GM19324 (cell line): ENCODE results near the gene SH3RF2.
"Not testable (repeated sequence)": the region's sequence is repeated elsewhere in the genome, so short reads cannot be mapped to it uniquely, and the experiment has no call there.

Experiments used
- ATAC-seq: cut with Tn5 transposase; IDR thresholded peaks from one replicate; pipeline ENCODE4 v1.9.1; 2021; ENCODE audit warnings: mild to moderate bottlenecking, moderate library complexity; ENCODE audit not compliant: unreplicated experiment, low FRiP score

SH3RF2 gene

GRCh38 chr5:146070746-146071145 lies 134.4 kb downstream of the SH3RF2 start:
- ATAC-seq = no peak

GRCh38 chr5:146071171-146071570 lies 134.8 kb downstream of the SH3RF2 start:
- ATAC-seq = no peak

- no peak for ATAC-seq
These were observed 136.2 kb downstream of the SH3RF2 start for GRCh38 chr5:146072595-146072994.

- no peak for ATAC-seq
These were observed 137.0 kb downstream of the SH3RF2 start for GRCh38 chr5:146073239-146073900.

GRCh38 chr5:146076028-146076427 lies 139.7 kb downstream of the SH3RF2 start:
- no peak for ATAC-seq

GRCh38 chr5:146076455-146076854 lies 140.1 kb downstream of the SH3RF2 start:
- ATAC-seq = no peak

GRCh38 chr5:146078566-146078965 lies 142.2 kb downstream of the SH3RF2 start:
- no peak for ATAC-seq

- no peak for ATAC-seq
These were observed 143.5 kb downstream of the SH3RF2 start for GRCh38 chr5:146079695-146080373.

GRCh38 chr5:146081556-146081955 lies 145.2 kb downstream of the SH3RF2 start:
- no peak for ATAC-seq

- peak; percentile 96 for ATAC-seq
These were observed 146.4 kb downstream of the SH3RF2 start for GRCh38 chr5:146082798-146083197.

GRCh38 chr5:146084376-146084775 lies 148.0 kb downstream of the SH3RF2 start:
- no peak for ATAC-seq

- ATAC-seq = no peak
These were observed 151.7 kb downstream of the SH3RF2 start for GRCh38 chr5:146088098-146088497.

- no peak for ATAC-seq
These were observed 152.9 kb downstream of the SH3RF2 start for GRCh38 chr5:146089287-146089686.

- ATAC-seq = no peak
These were observed 155.5 kb downstream of the SH3RF2 start for GRCh38 chr5:146091881-146092280.

GRCh38 chr5:146098047-146098446 lies 161.7 kb downstream of the SH3RF2 start:
- ATAC-seq = no peak

- no peak for ATAC-seq
These were observed 165.3 kb downstream of the SH3RF2 start for GRCh38 chr5:146101646-146102045.

- no peak for ATAC-seq
These were observed 167.2 kb downstream of the SH3RF2 start for GRCh38 chr5:146103594-146103993.

- no peak for ATAC-seq
These were observed 169.1 kb downstream of the SH3RF2 start, which contains the start of gene PLAC8L1 for GRCh38 chr5:146105477-146105876. PLAC8L1 (minus strand) TSS chr5:146105577; CDS start chr5:146104311, 1,266 bp downstream.

GRCh38 chr5:146107901-146108300 lies 171.5 kb downstream of the SH3RF2 start:
- no peak for ATAC-seq

GRCh38 chr5:146108870-146109269 lies 172.5 kb downstream of the SH3RF2 start:
- not testable (repeated sequence) for ATAC-seq

GRCh38 chr5:146109379-146109778 lies 173.0 kb downstream of the SH3RF2 start:
- no peak for ATAC-seq

GRCh38 chr5:146111409-146111808 lies 175.0 kb downstream of the SH3RF2 start:
- ATAC-seq = no peak
